Measurements from ENCODE around the gene NOP14.

DNA sequence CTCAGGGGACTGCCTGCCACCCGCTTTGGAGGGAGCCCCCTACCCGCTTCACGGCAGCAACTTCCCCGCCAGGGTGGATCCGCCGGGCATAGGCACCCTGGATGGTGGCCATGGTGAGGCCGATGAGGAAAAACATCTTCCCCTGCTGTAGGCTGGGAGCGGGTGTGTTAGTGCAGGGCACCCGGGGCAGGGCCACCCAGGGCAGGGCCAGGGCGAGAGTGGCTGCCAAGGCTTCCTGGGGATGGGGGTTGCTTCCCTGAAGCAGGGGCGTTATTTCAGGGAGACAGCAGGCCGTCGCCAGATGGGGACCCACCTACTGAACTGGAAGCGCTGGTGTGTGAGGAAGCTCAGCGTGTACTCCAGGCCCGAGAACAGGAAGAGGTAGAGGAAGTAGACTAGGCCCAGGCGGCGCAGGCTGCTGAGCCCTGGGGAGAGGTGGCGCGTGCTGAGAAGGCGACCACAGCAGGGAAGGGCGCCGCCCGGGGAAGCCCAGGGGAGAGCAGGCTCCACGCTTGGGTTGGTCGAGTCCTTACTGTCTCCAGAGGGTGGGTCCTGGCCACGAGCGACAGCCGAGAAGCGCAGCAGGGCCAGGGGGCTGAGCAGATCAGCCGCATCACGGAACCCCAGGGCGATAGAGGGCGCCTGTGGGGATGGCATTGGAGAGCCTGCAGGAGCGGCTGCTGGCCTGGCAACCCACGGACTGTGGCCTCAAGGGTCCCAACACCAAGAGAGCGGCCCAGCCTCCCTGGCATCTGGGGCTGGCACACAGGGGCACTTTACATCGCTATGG is 31.5 kb downstream of the NOP14 start:
- TF ChIP-seq, protein P1, sequence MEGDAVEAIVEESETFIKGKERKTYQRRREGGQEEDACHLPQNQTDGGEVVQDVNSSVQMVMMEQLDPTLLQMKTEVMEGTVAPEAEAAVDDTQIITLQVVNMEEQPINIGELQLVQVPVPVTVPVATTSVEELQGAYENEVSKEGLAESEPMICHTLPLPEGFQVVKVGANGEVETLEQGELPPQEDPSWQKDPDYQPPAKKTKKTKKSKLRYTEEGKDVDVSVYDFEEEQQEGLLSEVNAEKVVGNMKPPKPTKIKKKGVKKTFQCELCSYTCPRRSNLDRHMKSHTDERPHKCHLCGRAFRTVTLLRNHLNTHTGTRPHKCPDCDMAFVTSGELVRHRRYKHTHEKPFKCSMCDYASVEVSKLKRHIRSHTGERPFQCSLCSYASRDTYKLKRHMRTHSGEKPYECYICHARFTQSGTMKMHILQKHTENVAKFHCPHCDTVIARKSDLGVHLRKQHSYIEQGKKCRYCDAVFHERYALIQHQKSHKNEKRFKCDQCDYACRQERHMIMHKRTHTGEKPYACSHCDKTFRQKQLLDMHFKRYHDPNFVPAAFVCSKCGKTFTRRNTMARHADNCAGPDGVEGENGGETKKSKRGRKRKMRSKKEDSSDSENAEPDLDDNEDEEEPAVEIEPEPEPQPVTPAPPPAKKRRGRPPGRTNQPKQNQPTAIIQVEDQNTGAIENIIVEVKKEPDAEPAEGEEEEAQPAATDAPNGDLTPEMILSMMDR (IDR thresholded peaks at IDR 0.05): no peak
- TF ChIP-seq POLR2A (IDR thresholded peaks at IDR 0.05): no peak
